ENCODE results near the gene RAP1GDS1. TPM values are rescaled to one million over a fixed set of nuclear protein-coding genes. Genes with fewer than 3 reads are reported as not detected.

The RAP1GDS1 gene
- total and polyA plus RNA-seq, 2 of the 13 experiments (the other 11 are each of a cell fraction or from before 2014, with no cell fraction given): 19.3 to 42.5 TPM

DNA sequence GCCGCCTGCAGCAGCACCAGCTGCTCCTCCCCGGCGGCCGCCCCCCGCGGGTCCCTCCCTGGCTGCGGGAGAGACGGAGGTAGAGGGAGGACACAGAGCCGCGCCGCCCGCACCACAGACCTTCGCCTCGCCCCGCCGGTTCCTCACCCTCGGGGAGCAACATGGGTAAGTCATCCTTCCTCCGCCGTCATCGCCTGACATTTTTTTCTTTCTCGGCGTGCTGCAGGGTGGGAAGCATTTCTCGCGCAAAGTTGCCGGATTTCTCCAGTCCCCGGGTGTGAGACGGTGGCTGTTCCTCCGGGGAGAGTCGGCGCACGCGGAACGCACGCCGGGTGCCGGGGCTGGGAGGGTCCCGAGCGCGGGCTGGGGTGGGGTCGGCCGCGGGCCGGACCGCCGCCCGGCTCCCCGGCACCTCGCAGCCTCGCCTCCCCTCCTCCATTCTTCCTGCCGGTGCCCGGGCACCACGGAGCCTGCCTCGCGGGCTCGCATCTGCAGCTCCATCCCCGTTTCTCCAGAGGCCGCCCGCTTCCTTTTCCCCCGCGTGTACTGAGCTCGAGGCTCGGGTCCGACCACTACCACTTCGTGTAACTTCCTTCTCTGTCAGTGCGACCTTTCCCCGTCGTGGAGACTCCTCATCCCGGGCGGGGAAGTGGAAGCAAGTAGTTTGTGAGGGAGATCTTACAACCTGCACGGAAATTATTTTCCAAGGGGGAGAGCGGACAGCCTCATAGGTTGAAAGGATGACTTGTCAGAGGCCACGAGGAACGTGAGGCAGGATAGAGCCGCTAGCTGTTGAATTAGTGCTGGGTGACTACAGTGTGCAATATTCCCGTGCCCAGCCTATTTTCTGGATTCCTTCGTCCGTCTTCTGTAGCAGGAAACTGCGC, 464 bp downstream of the RAP1GDS1 start (continued):
- TF ChIP-seq, protein P1, sequence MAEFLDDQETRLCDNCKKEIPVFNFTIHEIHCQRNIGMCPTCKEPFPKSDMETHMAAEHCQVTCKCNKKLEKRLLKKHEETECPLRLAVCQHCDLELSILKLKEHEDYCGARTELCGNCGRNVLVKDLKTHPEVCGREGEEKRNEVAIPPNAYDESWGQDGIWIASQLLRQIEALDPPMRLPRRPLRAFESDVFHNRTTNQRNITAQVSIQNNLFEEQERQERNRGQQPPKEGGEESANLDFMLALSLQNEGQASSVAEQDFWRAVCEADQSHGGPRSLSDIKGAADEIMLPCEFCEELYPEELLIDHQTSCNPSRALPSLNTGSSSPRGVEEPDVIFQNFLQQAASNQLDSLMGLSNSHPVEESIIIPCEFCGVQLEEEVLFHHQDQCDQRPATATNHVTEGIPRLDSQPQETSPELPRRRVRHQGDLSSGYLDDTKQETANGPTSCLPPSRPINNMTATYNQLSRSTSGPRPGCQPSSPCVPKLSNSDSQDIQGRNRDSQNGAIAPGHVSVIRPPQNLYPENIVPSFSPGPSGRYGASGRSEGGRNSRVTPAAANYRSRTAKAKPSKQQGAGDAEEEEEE (CRISPR knock-in tag; IDR thresholded peaks at IDR 0.05; ENCODE audit: borderline replicate concordance): no peak
- TF ChIP-seq HDAC6 (IDR thresholded peaks at IDR 0.05; ENCODE audit: low read depth, low read length): no peak
- TF ChIP-seq, protein P2, sequence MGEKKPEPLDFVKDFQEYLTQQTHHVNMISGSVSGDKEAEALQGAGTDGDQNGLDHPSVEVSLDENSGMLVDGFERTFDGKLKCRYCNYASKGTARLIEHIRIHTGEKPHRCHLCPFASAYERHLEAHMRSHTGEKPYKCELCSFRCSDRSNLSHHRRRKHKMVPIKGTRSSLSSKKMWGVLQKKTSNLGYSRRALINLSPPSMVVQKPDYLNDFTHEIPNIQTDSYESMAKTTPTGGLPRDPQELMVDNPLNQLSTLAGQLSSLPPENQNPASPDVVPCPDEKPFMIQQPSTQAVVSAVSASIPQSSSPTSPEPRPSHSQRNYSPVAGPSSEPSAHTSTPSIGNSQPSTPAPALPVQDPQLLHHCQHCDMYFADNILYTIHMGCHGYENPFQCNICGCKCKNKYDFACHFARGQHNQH (CRISPR knock-in tag; IDR thresholded peaks at IDR 0.05): no peak
- TF ChIP-seq DNMT1 (CRISPR knock-in tag; IDR thresholded peaks at IDR 0.05): no peak
- TF ChIP-seq THAP11 (CRISPR knock-in tag; IDR thresholded peaks at IDR 0.05): no peak
- TF ChIP-seq ZFP41 (CRISPR knock-in tag; IDR thresholded peaks at IDR 0.05; ENCODE audit: borderline replicate concordance): no peak
- no peak for TF ChIP-seq RAD51 (IDR thresholded peaks at IDR 0.05; ENCODE audit: borderline replicate concordance)
- no peak for TF ChIP-seq SMAD1 (CRISPR knock-in tag; IDR thresholded peaks at IDR 0.05; ENCODE audit: borderline replicate concordance, low read depth)
- TF ChIP-seq, protein P3, sequence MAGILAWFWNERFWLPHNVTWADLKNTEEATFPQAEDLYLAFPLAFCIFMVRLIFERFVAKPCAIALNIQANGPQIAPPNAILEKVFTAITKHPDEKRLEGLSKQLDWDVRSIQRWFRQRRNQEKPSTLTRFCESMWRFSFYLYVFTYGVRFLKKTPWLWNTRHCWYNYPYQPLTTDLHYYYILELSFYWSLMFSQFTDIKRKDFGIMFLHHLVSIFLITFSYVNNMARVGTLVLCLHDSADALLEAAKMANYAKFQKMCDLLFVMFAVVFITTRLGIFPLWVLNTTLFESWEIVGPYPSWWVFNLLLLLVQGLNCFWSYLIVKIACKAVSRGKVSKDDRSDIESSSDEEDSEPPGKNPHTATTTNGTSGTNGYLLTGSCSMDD (CRISPR knock-in tag; IDR thresholded peaks at IDR 0.05): no peak
- TF ChIP-seq SP2 (CRISPR knock-in tag; IDR thresholded peaks at IDR 0.05): no peak
- TF ChIP-seq, protein P4, sequence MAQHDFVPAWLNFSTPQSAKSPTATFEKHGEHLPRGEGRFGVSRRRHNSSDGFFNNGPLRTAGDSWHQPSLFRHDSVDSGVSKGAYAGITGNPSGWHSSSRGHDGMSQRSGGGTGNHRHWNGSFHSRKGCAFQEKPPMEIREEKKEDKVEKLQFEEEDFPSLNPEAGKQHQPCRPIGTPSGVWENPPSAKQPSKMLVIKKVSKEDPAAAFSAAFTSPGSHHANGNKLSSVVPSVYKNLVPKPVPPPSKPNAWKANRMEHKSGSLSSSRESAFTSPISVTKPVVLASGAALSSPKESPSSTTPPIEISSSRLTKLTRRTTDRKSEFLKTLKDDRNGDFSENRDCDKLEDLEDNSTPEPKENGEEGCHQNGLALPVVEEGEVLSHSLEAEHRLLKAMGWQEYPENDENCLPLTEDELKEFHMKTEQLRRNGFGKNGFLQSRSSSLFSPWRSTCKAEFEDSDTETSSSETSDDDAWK (CRISPR knock-in tag; IDR thresholded peaks at IDR 0.05): no peak
- TF ChIP-seq, protein P5, sequence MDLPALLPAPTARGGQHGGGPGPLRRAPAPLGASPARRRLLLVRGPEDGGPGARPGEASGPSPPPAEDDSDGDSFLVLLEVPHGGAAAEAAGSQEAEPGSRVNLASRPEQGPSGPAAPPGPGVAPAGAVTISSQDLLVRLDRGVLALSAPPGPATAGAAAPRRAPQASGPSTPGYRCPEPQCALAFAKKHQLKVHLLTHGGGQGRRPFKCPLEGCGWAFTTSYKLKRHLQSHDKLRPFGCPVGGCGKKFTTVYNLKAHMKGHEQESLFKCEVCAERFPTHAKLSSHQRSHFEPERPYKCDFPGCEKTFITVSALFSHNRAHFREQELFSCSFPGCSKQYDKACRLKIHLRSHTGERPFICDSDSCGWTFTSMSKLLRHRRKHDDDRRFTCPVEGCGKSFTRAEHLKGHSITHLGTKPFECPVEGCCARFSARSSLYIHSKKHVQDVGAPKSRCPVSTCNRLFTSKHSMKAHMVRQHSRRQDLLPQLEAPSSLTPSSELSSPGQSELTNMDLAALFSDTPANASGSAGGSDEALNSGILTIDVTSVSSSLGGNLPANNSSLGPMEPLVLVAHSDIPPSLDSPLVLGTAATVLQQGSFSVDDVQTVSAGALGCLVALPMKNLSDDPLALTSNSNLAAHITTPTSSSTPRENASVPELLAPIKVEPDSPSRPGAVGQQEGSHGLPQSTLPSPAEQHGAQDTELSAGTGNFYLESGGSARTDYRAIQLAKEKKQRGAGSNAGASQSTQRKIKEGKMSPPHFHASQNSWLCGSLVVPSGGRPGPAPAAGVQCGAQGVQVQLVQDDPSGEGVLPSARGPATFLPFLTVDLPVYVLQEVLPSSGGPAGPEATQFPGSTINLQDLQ (CRISPR knock-in tag; IDR thresholded peaks at IDR 0.05): no peak
- TF ChIP-seq, protein P6, sequence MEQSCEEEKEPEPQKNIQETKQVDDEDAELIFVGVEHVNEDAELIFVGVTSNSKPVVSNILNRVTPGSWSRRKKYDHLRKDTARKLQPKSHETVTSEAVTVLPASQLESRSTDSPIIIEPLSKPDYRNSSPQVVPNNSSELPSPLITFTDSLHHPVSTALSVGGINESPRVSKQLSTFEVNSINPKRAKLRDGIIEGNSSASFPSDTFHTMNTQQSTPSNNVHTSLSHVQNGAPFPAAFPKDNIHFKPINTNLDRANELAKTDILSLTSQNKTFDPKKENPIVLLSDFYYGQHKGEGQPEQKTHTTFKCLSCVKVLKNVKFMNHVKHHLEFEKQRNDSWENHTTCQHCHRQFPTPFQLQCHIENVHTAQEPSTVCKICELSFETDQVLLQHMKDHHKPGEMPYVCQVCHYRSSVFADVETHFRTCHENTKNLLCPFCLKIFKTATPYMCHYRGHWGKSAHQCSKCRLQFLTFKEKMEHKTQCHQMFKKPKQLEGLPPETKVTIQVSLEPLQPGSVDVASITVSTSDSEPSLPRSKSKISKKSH (CRISPR knock-in tag; IDR thresholded peaks at IDR 0.05; ENCODE audit: borderline replicate concordance): no peak
- TF ChIP-seq ZNF331 (CRISPR knock-in tag; IDR thresholded peaks at IDR 0.05): no peak
- TF ChIP-seq STAT5B (CRISPR knock-in tag; IDR thresholded peaks at IDR 0.05): no peak

Measured in HepG2 (cell line).